Psoas muscle (tissue), 8 donors: ENCODE measurements around the gene CADM2. TPM values are rescaled to one million over a fixed set of nuclear protein-coding genes. Genes with fewer than 3 reads are reported as not detected.

Experiments used
- ATAC-seq, 4 donors: fragments of 200-7000 bp; cut with Tn5 transposase; one replicate each; pipeline ENCODE4 v1.9.1; 2020; ENCODE audit warnings: moderate library complexity in 3 of 4, mild to moderate bottlenecking in 2 of 4
- DNase-seq, 2 donors: peaks; one replicate each; pipeline ENCODE4 v3.0.0-alpha.2; 2020
- H3K27ac ChIP-seq: fragments of 200-600 bp; one replicate; pipeline ENCODE4 v1.8.0; 2022
- H3K27me3 ChIP-seq, 3 donors: fragments of 200-600 bp in 1 of 3; one replicate each; pipeline versions ENCODE4 v1.6.1 to v1.8.0; 2013 to 2022; ENCODE audit warnings: low read length in 2 of 3, mild to moderate bottlenecking in 2 of 3, moderate library complexity in 1 of 3; ENCODE audit not compliant: insufficient read depth in 3 of 3
- H3K36me3 ChIP-seq, 2 donors: fragments of 200-600 bp in 1 of 2; one replicate each; pipeline versions ENCODE4 v1.6.1 to v1.8.0; 2013 to 2022; ENCODE audit warnings: low read depth in 1 of 2, mild to moderate bottlenecking in 1 of 2, moderate library complexity in 1 of 2; ENCODE audit not compliant: insufficient read depth in 1 of 2
- H3K4me1 ChIP-seq: fragments of 200-600 bp; one replicate; pipeline ENCODE4 v1.8.0; 2022
- H3K4me3 ChIP-seq: fragments of 200-600 bp; one replicate; pipeline ENCODE4 v1.8.0; 2022; ENCODE audit warnings: mild to moderate bottlenecking
- H3K9me3 ChIP-seq: fragments of 200-600 bp; one replicate; pipeline ENCODE4 v1.8.0; 2022
- CTCF ChIP-seq: fragments of 200-600 bp; IDR thresholded peaks from one replicate; pipeline ENCODE4 v1.8.0; 2022; ENCODE audit warnings: antibody characterized with exemption
- WGBS, 3 donors: extraction: QIAGEN DNeasy Blood & Tissue Kit; methylation state at CpG; one replicate each; pipeline versions ENCODE4 v1.1.6 to v1.1.7; 2013; 5-methylcytosine and 5-hydroxymethylcytosine counted together
- intact Hi-C, 2 donors: fragments of 100-400 bp; cut with DNase I; formaldehyde crosslinking; loops; one replicate each; pipeline versions ENCODE4 v1.11.0 to v1.14.2; 2022
- polyA plus RNA-seq, 3 donors: library from polyadenylated mRNA; stranded (reverse); fragments of 200-250 nt; gene quantifications; one replicate each; pipeline ENCODE4 v1.2.3, GENCODE V29; 2013
- total RNA-seq, 4 donors: library from RNA; stranded (reverse); fragmentation: NEBNext Ultra II Directional in 2 of 4; extraction: Animal tissue kit (Norgen Biotek cat#: 25700) in 2 of 4; gene quantifications; one replicate each; pipeline versions ENCODE4 v1.2.1 to v1.2.4, GENCODE V29; 2021 to 2023
- donor health status: healthy with polysubstance abuse.
- donor health status: DM: no; HTN: no; CAD: no; lungs with moderate emphysema.
- donor health status: Bipolar disorder and iron deficiency.
- donor health status: healthy.
- donor health status: DM: yes; HTN: yes; CAD: no.
- donor health status: DM: no; HTN: no; CAD: no.
- donor health status: DM: no; HTN: no; CAD: no.
- donor health status: DM: yes; HTN: yes; CAD: no.

The CADM2 gene
- total and polyA plus RNA-seq, 7 donors, result 3.6 to 15.7 (median 6.3) TPM

DNA sequence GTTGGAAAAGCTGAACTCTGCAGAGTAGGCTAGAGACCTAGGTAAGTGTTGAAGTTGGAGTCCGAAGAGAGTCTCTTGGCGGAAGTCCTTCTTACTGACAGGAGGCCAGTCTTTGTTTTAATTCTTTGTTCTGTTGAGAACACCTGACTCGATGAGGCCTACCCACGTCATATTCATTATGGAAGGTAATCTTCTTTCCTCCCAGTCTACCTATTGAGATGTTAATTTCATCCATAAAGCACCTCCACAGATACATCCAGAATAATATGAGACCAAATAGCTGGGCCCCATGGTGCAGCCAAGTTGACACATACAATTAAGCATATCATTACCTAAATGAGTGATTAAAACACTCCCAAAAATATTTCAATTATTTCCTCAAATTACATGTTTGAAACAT is 515.5 kb downstream of the CADM2 start:
- H3K36me3 ChIP-seq, result no peaks in the 10 kb centered on the region
- intact Hi-C loops, result no loop called here
- H3K27ac ChIP-seq, result no peak overlapping the region
- H3K27me3 ChIP-seq, result no peaks in the 10 kb centered on the region
- TF ChIP-seq CTCF, result no peak
- H3K4me3 ChIP-seq, result no peak overlapping the region
- WGBS, 3 donors, result 90 to 95% (median 92%) methylated on average over 4 of the region's 4 CpGs
- DNase-seq (no peak), ATAC-seq (no peak)
- H3K4me1 ChIP-seq, result peaks cover 9% of the 10 kb centered on the region
- H3K9me3 ChIP-seq, result no peaks in the 10 kb centered on the region

GRCh38 chr3:85475346-85475745 is 516.6 kb downstream of the CADM2 start:
- H3K36me3 ChIP-seq, result no peaks in the 10 kb centered on the region
- H3K27me3 ChIP-seq, result no peaks in the 10 kb centered on the region
- intact Hi-C loops, result no loop called here
- no peak for ATAC-seq
- no peak for DNase-seq
- H3K27ac ChIP-seq, result no peak overlapping the region
- no peaks in the 10 kb centered on the region for H3K9me3 ChIP-seq
- TF ChIP-seq CTCF, result no peak
- 91 to 95% (median 95%) methylated on average over 2 of the region's 2 CpGs for WGBS, 3 donors
- no peak overlapping the region for H3K4me3 ChIP-seq
- H3K4me1 ChIP-seq, result peaks cover 9% of the 10 kb centered on the region

- Histone ChIP-seq H3K4me3 (peak overlapping the region; percentile 22), H3K27ac (no peak overlapping the region), H3K4me1 (peaks cover 9% of the 10 kb centered on the region), H3K27me3 (no peaks in the 10 kb centered on the region), H3K9me3 (no peaks in the 10 kb centered on the region), H3K36me3 (no peaks in the 10 kb centered on the region)
- ATAC-seq (peak in 2 of 4 donors; percentile 61 to 80), DNase-seq (no peak)
- intact Hi-C loops, result no loop called here
- TF ChIP-seq CTCF, result no peak
- 13 to 25% (median 15%) methylated on average over 3 of the region's 3 CpGs for WGBS, 3 donors
Observed at GRCh38 chr3:85476891-85477495, 518.2 kb downstream of the CADM2 start.

DNA sequence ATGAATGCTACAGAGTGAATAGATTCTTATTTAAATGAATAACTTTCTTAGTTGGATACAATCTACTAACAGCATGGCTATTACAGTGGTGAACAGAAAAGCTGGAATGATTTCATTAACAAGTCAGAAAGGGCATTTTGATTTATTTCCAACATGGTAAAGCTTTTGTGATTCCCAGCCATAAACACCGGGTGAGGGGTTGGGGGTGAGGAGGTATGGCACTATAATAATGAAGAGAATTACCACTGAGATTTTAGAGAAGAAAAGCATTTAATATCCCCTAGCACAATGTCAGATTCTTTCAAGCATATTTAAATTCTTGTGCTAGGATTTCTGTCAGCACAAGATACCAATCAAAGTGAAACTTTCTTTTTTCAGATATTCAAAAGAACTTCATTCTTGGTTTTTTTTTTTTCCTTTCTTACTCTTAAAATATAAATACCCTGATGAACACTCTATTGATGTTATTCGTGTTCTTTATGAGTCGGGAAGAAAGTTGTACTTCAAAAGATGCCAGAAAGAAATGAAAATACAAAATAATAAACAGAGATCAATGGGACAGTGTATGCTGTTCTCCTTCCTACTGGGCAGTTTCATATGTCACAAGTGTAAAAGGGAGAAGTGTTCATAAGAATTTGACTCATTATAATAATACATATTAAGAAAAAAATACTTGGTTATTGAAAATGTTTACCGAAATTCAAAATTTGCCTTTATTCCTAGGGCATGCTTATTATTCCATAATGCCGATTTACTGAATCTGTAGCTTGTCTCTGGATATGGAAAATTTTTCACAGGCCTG is 522.8 kb downstream of the CADM2 start:
- intact Hi-C loops, result no loop called here
- H3K27ac ChIP-seq, result no peak overlapping the region
- ATAC-seq, result peak in 1 of 4 donors; percentile 56
- DNase-seq, result no peak
- H3K9me3 ChIP-seq, result no peaks in the 10 kb centered on the region
- no peaks in the 10 kb centered on the region for H3K27me3 ChIP-seq
- no peak for TF ChIP-seq CTCF
- H3K4me3 ChIP-seq, result peak overlapping the region; percentile 53
- WGBS, 3 donors, result 27 to 37% (median 28%) methylated on average over 5 of the region's 5 CpGs
- no peaks in the 10 kb centered on the region for H3K36me3 ChIP-seq
- H3K4me1 ChIP-seq, result peaks cover 3% of the 10 kb centered on the region

GRCh38 chr3:85482213-85482490 is 523.4 kb downstream of the CADM2 start:
- no peak for TF ChIP-seq CTCF
- Histone ChIP-seq H3K27me3 (no peaks in the 10 kb centered on the region), H3K4me1 (peaks cover 3% of the 10 kb centered on the region), H3K27ac (no peak overlapping the region), H3K9me3 (no peaks in the 10 kb centered on the region), H3K4me3 (peak overlapping the region; percentile 53), H3K36me3 (no peaks in the 10 kb centered on the region)
- peak in 1 of 4 donors; percentile 40 for ATAC-seq
- intact Hi-C loops, result no loop called here
- DNase-seq, result no peak
- WGBS, 3 donors, result 23 to 42% (median 29%) methylated on average over 3 of the region's 3 CpGs
